Parathyroid adenoma (tissue), 2 donors: ENCODE results near the gene PITRM1.

Experiments
- H2AFZ ChIP-seq: fragments of 300-600 bp; sonication (generic); one replicate; pipeline ENCODE4 v1.7.0; 2017; ENCODE audit warnings: antibody characterized with exemption, mild to moderate bottlenecking
- H3K27ac ChIP-seq: fragments of 300-600 bp; sonication (generic); one replicate; pipeline ENCODE4 v1.7.0; 2017
- H3K27me3 ChIP-seq: fragments of 300-600 bp; sonication (generic); one replicate; pipeline ENCODE4 v1.7.0; 2017; ENCODE audit warnings: low read length; ENCODE audit not compliant: control insufficient read depth, insufficient read depth
- H3K36me3 ChIP-seq: fragments of 300-600 bp; sonication (generic); one replicate; pipeline ENCODE4 v1.7.0; 2017; ENCODE audit warnings: low read length; ENCODE audit not compliant: control insufficient read depth, insufficient read depth
- H3K4me1 ChIP-seq: fragments of 300-600 bp; sonication (generic); one replicate; pipeline ENCODE4 v1.7.0; 2017; ENCODE audit warnings: control low read depth
- H3K4me2 ChIP-seq: fragments of 300-600 bp; sonication (generic); one replicate; pipeline ENCODE4 v1.7.0; 2017; ENCODE audit warnings: low read length
- H3K4me3 ChIP-seq: fragments of 300-600 bp; sonication (generic); one replicate; pipeline ENCODE4 v1.7.0; 2017; ENCODE audit warnings: low read depth, low read length
- H3K79me2 ChIP-seq: fragments of 300-600 bp; sonication (generic); one replicate; pipeline ENCODE4 v1.7.0; 2017; ENCODE audit warnings: control low read depth
- H3K9ac ChIP-seq: fragments of 300-600 bp; sonication (generic); one replicate; pipeline ENCODE4 v1.7.0; 2017; ENCODE audit warnings: mild to moderate bottlenecking
- H3K9me3 ChIP-seq: fragments of 300-600 bp; sonication (generic); one replicate; pipeline ENCODE4 v1.7.0; 2017; ENCODE audit warnings: low read length; ENCODE audit not compliant: control insufficient read depth
- CTCF ChIP-seq: fragments of 300-600 bp; sonication (generic); IDR thresholded peaks from one replicate; pipeline ENCODE4 v1.7.0; 2017; ENCODE audit warnings: antibody characterized with exemption, mild to moderate bottlenecking
- donor health status: primary hyperparathyroidism.

Gene PITRM1

GRCh38 chr10:3150961-3151360 is 21.6 kb downstream of the PITRM1 start:
- no peak for TF ChIP-seq CTCF
- Histone ChIP-seq H3K79me2 (no peaks in the 10 kb centered on the region), H3K4me1 (no peaks in the 10 kb centered on the region), H3K4me3 (no peak overlapping the region), H3K36me3 (peaks cover 3% of the 10 kb centered on the region), H3K4me2 (no peak overlapping the region), H3K9me3 (no peaks in the 10 kb centered on the region), H3K27me3 (no peaks in the 10 kb centered on the region), H3K9ac (no peak overlapping the region), H2AFZ (no peak overlapping the region), H3K27ac (no peak overlapping the region)

GRCh38 chr10:3150366-3150765 is 22.2 kb downstream of the PITRM1 start:
- H3K4me1 ChIP-seq, result no peaks in the 10 kb centered on the region
- H3K27me3 ChIP-seq, result no peaks in the 10 kb centered on the region
- H3K36me3 ChIP-seq, result peaks cover 3% of the 10 kb centered on the region
- no peak overlapping the region for H3K4me2 ChIP-seq
- no peaks in the 10 kb centered on the region for H3K79me2 ChIP-seq
- no peak overlapping the region for H2AFZ ChIP-seq
- H3K4me3 ChIP-seq, result no peak overlapping the region
- H3K9ac ChIP-seq, result no peak overlapping the region
- TF ChIP-seq CTCF, result no peak
- H3K27ac ChIP-seq, result no peak overlapping the region
- H3K9me3 ChIP-seq, result no peaks in the 10 kb centered on the region

- no peaks in the 10 kb centered on the region for H3K79me2 ChIP-seq
- H3K9me3 ChIP-seq, result no peaks in the 10 kb centered on the region
- H3K27ac ChIP-seq, result no peak overlapping the region
- TF ChIP-seq CTCF, result no peak
- no peak overlapping the region for H3K9ac ChIP-seq
- H3K4me3 ChIP-seq, result no peak overlapping the region
- H3K4me1 ChIP-seq, result no peaks in the 10 kb centered on the region
- H3K36me3 ChIP-seq, result peaks cover 3% of the 10 kb centered on the region
- no peak overlapping the region for H2AFZ ChIP-seq
- no peak overlapping the region for H3K4me2 ChIP-seq
- no peaks in the 10 kb centered on the region for H3K27me3 ChIP-seq
These were observed 22.7 kb downstream of the PITRM1 start for GRCh38 chr10:3149918-3150317.

GRCh38 chr10:3148994-3149393 is 23.6 kb downstream of the PITRM1 start:
- H3K27ac ChIP-seq, result no peak overlapping the region
- TF ChIP-seq CTCF, result no peak

GRCh38 chr10:3148041-3148440 is 24.5 kb downstream of the PITRM1 start:
- Histone ChIP-seq H3K9ac (no peak overlapping the region), H3K27me3 (no peaks in the 10 kb centered on the region), H3K79me2 (no peaks in the 10 kb centered on the region), H3K36me3 (peaks cover 3% of the 10 kb centered on the region), H3K4me1 (no peaks in the 10 kb centered on the region), H3K9me3 (no peaks in the 10 kb centered on the region), H3K27ac (no peak overlapping the region), H3K4me2 (no peak overlapping the region), H3K4me3 (no peak overlapping the region), H2AFZ (no peak overlapping the region)
- no peak for TF ChIP-seq CTCF

More at GRCh38 chr10:3148994-3149393, 23.6 kb downstream of the PITRM1 start:
- Histone ChIP-seq H3K79me2 (no peaks in the 10 kb centered on the region), H2AFZ (no peak overlapping the region), H3K9me3 (no peaks in the 10 kb centered on the region), H3K27me3 (no peaks in the 10 kb centered on the region), H3K9ac (no peak overlapping the region), H3K4me3 (no peak overlapping the region), H3K4me2 (no peak overlapping the region), H3K4me1 (no peaks in the 10 kb centered on the region), H3K36me3 (peaks cover 3% of the 10 kb centered on the region)
